Astrocyte of the spinal cord (primary cell): ENCODE results near the gene DNAH14.

ENCODE experiments used
- DNase-seq: peaks from one replicate; pipeline ENCODE4 v3.0.0; 2011; ENCODE audit warnings: low read depth, low spot score
- H3K4me3 ChIP-seq: 2 replicates; pipeline ENCODE4 v1.5.1; 2011; ENCODE audit warnings: low read depth, mild to moderate bottlenecking, low read length, moderate library complexity
- CTCF ChIP-seq: IDR thresholded peaks from 2 replicates; pipeline ENCODE4 v1.5.1; 2012; ENCODE audit warnings: low read depth, mild to moderate bottlenecking, low read length, inconsistent platforms
- in situ Hi-C: cut with HindIII; loops from 2 replicates; pipeline ENCODE4 v1.10.0; 2017; ENCODE audit warnings: low sequenced_read_pairs

The DNAH14 gene

GRCh38 chr1:225362805-225363204 lies 433.3 kb downstream of the DNAH14 start:
- no peak for DNase-seq
- no peak for TF ChIP-seq CTCF
- in situ Hi-C loops: no loop called here
- no peak overlapping the region for H3K4me3 ChIP-seq

- no peak for DNase-seq
- in situ Hi-C loops: no loop called here
- H3K4me3 ChIP-seq: no peak overlapping the region
- TF ChIP-seq CTCF: no peak
These were observed 435.0 kb downstream of the DNAH14 start for GRCh38 chr1:225364439-225364838.

GRCh38 chr1:225366018-225366417 lies 436.5 kb downstream of the DNAH14 start:
- no peak overlapping the region for H3K4me3 ChIP-seq
- TF ChIP-seq CTCF: no peak
- no peak for DNase-seq
- in situ Hi-C loops: no loop called here

- in situ Hi-C loops: no loop called here
These were observed 437.1 kb downstream of the DNAH14 start for GRCh38 chr1:225366552-225366951.

GRCh38 chr1:225368036-225368552 lies 438.6 kb downstream of the DNAH14 start:
- no peak for DNase-seq
- TF ChIP-seq CTCF: no peak
- H3K4me3 ChIP-seq: no peak overlapping the region
- in situ Hi-C loops: no loop called here

More at GRCh38 chr1:225366552-225366951, 437.1 kb downstream of the DNAH14 start:
- H3K4me3 ChIP-seq: no peak overlapping the region
- no peak for TF ChIP-seq CTCF
- DNase-seq: no peak

- in situ Hi-C loops: no loop called here
- TF ChIP-seq CTCF: no peak
- no peak for DNase-seq
These were observed 442.0 kb downstream of the DNAH14 start for GRCh38 chr1:225371366-225372010.

More at GRCh38 chr1:225371366-225372010, 442.0 kb downstream of the DNAH14 start:
- H3K4me3 ChIP-seq: no peak overlapping the region
